ENCODE data around the gene ZKSCAN2.

ZKSCAN2 gene

DNA sequence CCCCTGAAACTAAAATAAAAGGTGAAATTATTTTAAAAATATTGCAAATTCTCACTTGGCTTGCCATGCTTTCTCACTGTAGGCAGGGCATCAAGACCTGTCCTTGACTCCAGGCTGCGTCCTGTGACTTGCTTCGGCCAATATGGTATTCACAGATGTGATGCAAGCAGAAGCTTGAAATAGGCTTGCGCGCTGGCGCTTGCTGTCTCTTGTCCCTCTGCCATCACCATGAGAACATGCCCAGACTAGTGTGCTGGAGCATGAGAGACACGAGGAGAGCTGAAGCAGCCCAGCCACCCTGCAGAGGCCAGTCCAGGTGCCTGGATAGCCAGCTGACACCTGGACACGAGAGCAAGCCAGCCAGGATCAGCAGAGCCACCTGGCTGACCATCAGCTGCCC lies 21.8 kb upstream of the ZKSCAN2 start:
- no peak for DNase-seq (ENCODE audit: low read depth)
- H3K4me3 ChIP-seq (replicated peaks; ENCODE audit: low read depth, low read length): no peak overlapping the region
- TF ChIP-seq, protein P1, sequence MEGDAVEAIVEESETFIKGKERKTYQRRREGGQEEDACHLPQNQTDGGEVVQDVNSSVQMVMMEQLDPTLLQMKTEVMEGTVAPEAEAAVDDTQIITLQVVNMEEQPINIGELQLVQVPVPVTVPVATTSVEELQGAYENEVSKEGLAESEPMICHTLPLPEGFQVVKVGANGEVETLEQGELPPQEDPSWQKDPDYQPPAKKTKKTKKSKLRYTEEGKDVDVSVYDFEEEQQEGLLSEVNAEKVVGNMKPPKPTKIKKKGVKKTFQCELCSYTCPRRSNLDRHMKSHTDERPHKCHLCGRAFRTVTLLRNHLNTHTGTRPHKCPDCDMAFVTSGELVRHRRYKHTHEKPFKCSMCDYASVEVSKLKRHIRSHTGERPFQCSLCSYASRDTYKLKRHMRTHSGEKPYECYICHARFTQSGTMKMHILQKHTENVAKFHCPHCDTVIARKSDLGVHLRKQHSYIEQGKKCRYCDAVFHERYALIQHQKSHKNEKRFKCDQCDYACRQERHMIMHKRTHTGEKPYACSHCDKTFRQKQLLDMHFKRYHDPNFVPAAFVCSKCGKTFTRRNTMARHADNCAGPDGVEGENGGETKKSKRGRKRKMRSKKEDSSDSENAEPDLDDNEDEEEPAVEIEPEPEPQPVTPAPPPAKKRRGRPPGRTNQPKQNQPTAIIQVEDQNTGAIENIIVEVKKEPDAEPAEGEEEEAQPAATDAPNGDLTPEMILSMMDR (IDR thresholded peaks at IDR 0.05; ENCODE audit: low read length, missing control alignments): no peak

DNA sequence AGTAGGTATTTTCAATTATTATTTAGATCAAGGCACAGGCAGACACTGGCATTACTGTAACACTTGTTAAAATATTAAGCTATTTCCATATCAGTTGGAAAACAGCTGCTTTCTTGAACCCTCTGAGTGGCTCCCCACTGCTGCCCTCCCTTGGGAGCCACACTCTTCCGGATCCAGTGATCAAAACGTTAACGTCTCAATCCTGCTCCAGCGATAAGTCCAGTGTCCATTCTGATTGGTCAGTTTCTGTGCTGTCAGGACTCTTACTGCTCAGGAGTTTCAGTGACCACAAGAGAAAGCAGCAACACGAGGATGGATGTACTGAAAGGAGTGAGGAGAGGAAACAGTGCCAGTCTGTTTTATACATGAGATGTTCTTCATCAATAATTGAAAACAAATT lies 13.8 kb upstream of the ZKSCAN2 start:
- TF ChIP-seq, protein P1 (IDR thresholded peaks at IDR 0.05; ENCODE audit: low read length, missing control alignments): no peak
- DNase-seq (ENCODE audit: low read depth): no peak
- no peak overlapping the region for H3K4me3 ChIP-seq (replicated peaks; ENCODE audit: low read depth, low read length)

DNA sequence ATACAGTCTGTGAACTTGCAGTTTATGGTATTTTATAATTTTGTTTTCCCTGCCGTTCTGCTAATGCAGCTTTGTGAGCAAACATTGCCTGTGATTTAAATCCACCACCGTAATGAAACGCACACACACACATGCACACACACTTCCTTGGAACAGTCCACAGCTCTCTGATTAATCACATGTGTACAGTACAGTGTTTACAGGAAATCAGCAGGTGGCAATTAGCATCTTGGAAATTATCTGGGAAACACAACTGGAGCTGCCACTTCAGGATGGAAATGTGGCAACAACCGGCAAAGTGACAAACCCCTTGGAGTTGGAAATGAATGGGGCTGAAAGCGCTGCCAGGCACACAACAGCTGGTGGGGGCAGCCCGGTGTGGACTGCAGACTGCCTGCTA lies 12.9 kb upstream of the ZKSCAN2 start:
- TF ChIP-seq, protein P1 (IDR thresholded peaks at IDR 0.05; ENCODE audit: low read length, missing control alignments): no peak
- no peak overlapping the region for H3K4me3 ChIP-seq (replicated peaks; ENCODE audit: low read depth, low read length)
- no peak for DNase-seq (ENCODE audit: low read depth)

DNA sequence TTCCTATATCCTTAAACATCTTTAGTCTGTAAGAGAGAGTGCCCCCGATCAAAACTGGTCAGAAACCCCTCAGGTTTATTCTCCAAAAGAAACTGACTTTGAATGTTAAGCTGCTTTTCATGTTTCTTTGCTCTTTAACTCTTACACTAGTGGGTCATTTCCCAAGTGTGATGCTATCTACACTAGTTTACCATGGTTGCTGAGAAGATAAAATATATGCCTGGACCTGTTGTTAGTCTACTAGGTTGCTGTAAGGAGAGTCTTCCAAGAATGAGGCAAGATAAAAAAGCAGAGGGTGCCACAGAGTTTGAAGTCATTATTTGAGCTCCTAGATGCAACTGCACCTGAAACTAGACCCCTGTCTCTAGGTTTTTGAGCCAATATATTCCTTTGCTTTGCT lies 12.2 kb upstream of the ZKSCAN2 start:
- TF ChIP-seq, protein P1 (IDR thresholded peaks at IDR 0.05; ENCODE audit: low read length, missing control alignments): no peak
- H3K4me3 ChIP-seq (replicated peaks; ENCODE audit: low read depth, low read length): no peak overlapping the region
- no peak for DNase-seq (ENCODE audit: low read depth)

DNA sequence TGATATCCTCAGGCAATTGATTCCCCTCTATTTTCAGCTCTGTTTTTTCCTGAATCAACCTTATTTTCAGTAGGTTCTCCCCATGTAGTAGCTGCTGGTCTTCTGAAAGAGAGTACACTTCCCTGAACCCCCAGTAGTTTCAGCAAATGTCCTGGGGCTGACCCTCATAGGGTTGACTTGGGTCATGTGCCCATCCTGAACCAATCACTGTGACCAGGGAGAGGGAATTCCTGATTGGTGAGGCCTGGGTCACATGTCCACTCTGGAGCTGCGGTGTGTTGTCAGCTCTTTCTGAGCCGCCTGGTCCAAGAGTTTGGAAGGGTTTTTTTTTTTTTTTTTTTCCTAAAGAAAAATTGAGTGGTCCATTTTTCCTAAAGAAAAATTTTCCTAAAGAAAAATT lies 8.3 kb upstream of the ZKSCAN2 start:
- no peak overlapping the region for H3K4me3 ChIP-seq (replicated peaks; ENCODE audit: low read depth, low read length)
- DNase-seq (ENCODE audit: low read depth): no peak
- TF ChIP-seq, protein P1 (IDR thresholded peaks at IDR 0.05; ENCODE audit: low read length, missing control alignments): no peak

DNA sequence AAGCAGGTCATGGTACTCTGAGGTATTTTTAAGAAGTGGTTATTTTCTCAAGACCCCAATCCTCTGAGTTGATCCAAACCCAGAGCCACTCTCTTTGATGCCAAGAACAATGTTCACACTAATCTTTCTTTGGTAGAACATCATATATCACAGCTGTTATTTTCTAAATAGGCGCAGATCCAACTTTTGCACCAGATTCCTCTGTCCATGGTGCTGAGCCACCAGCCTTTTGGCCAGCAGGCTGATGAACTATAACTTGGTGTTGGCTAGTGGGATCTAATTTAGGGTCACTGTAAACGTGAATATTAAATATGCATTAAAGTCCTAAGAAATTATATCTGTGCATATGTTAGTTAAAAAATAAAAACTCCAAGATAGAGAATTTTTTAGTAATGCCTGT lies 7.0 kb upstream of the ZKSCAN2 start:
- DNase-seq (ENCODE audit: low read depth): peak; percentile 40
- H3K4me3 ChIP-seq (replicated peaks; ENCODE audit: low read depth, low read length): no peak overlapping the region
- TF ChIP-seq, protein P1 (IDR thresholded peaks at IDR 0.05; ENCODE audit: low read length, missing control alignments): no peak

DNA sequence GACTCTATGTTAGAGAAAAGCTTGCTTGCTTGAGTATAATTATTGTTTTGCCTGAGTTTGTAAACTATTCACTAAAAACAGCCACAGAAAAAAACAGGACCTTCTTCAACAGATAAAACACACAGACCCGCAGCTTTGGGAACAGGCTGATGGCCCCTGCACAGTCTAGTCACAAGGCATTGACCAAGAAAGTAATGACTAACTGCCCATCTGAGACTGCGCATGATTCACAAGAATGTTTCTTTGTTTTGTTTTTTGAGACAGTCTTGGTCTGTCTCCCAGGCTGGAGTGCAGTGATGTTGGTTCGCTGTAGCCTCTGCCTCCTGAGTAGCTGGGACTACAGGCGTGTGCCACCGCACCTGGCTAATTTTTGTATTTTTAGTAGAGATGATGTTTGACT lies 2.8 kb upstream of the ZKSCAN2 start:
- DNase-seq (ENCODE audit: low read depth): no peak
- H3K4me3 ChIP-seq (replicated peaks; ENCODE audit: low read depth, low read length): no peak overlapping the region

More for the DNA sequence above, 2.8 kb upstream of the ZKSCAN2 start:
- TF ChIP-seq, protein P1 (IDR thresholded peaks at IDR 0.05; ENCODE audit: low read length, missing control alignments): no peak

Data from fibroblast of pulmonary artery (primary cell).